SH-SY5Y (cell line): ENCODE measurements around the gene CSMD2.

Experiments used
- GATA2 ChIP-seq: IDR thresholded peaks from 2 replicates; pipeline ENCODE4 v1.6.1; 2011; ENCODE audit warnings: mild to moderate bottlenecking, low read depth, low read length
- GATA3 ChIP-seq: IDR thresholded peaks from 2 replicates; pipeline ENCODE4 v1.6.1; 2011; ENCODE audit warnings: low read depth, mild to moderate bottlenecking, low read length, moderate library complexity

GRCh38 chr1:33930346-33931110, 234.5 kb downstream of the CSMD2 start:
- no peak for TF ChIP-seq GATA2
- no peak for TF ChIP-seq GATA3
